ENCODE measurements around the gene GPC4.

GRCh38 chrX:133362538-133362937 lies 52.8 kb downstream of the GPC4 start:
- TF ChIP-seq GATA2 (IDR thresholded peaks at IDR 0.05; ENCODE audit: low read depth, low read length) (no peak), GATA3 (IDR thresholded peaks at IDR 0.05; ENCODE audit: low read depth, low read length) (no peak)

Measured in SH-SY5Y (cell line).